Smooth muscle cell (in vitro differentiated cells): ENCODE data around the gene RBL2. TPM values are rescaled to one million over a fixed set of nuclear protein-coding genes. Genes with fewer than 3 reads are reported as not detected.

Source experiments
- DNase-seq: peaks from one replicate; lab custom pipeline; 2025; ENCODE audit not compliant: unreplicated experiment; lab: John Stamatoyannopoulos, UW
- H2AFZ ChIP-seq: fragments of 200-600 bp; sonication (generic); 2 replicates; pipeline ENCODE4 v1.6.0; 2016; ENCODE audit warnings: antibody characterized with exemption, low read depth, mild to moderate bottlenecking
- H3F3A ChIP-seq: fragments of 200-600 bp; sonication (generic); 2 replicates; pipeline ENCODE4 v1.6.0; 2017; ENCODE audit warnings: antibody characterized with exemption, low read depth
- H3K27ac ChIP-seq: fragments of 200-600 bp; sonication (generic); 2 replicates; pipeline ENCODE4 v1.5.1; 2016; ENCODE audit warnings: low read depth, mild to moderate bottlenecking
- H3K27me3 ChIP-seq: fragments of 200-600 bp; sonication (generic); 2 replicates; pipeline ENCODE4 v1.6.1; 2016; ENCODE audit warnings: low read depth, mild to moderate bottlenecking
- H3K36me3 ChIP-seq: fragments of 200-600 bp; sonication (generic); 2 replicates; pipeline ENCODE4 v1.5.1; 2016; ENCODE audit warnings: low read depth
- H3K4me1 ChIP-seq: fragments of 200-600 bp; sonication (generic); 2 replicates; pipeline ENCODE4 v1.5.1; 2016; ENCODE audit warnings: low read depth
- H3K4me2 ChIP-seq: fragments of 200-600 bp; sonication (generic); 2 replicates; pipeline ENCODE4 v1.6.0; 2016; ENCODE audit warnings: mild to moderate bottlenecking
- H3K4me3 ChIP-seq: fragments of 200-600 bp; sonication (generic); 2 replicates; pipeline ENCODE4 v1.5.1; 2016; ENCODE audit warnings: mild to moderate bottlenecking
- H3K79me2 ChIP-seq: fragments of 200-600 bp; sonication (generic); 2 replicates; pipeline ENCODE4 v1.6.0; 2016; ENCODE audit warnings: low read depth, mild to moderate bottlenecking
- H3K9ac ChIP-seq: fragments of 200-600 bp; sonication (generic); 2 replicates; pipeline ENCODE4 v1.6.0; 2016; ENCODE audit warnings: low read depth
- H3K9me3 ChIP-seq: fragments of 200-600 bp; sonication (generic); replicated peaks from 2 replicates; pipeline ENCODE4 v1.5.1; 2016; ENCODE audit warnings: low read depth
- H4K20me1 ChIP-seq: fragments of 200-600 bp; sonication (generic); 2 replicates; pipeline ENCODE4 v1.6.0; 2016; ENCODE audit warnings: low read depth
- WGBS: methylation state at CpG from one replicate; pipeline ENCODE4 v1.1.7; 2016; ENCODE audit warnings: low lambda C conversion rate; 5-methylcytosine and 5-hydroxymethylcytosine counted together
- polyA plus RNA-seq: library from polyadenylated mRNA; unstranded; fragments of >200 nt; fragmentation: Nextera tagmentation; extraction: Ambion mirVana; gene quantifications from 2 replicates; pipeline ENCODE4 v1.2.1, GENCODE V29; 2016
- total RNA-seq: library from RNA; depleted of rRNA; stranded (reverse); fragments of >200 nt; gene quantifications from 2 replicates; pipeline ENCODE4 v1.2.3, GENCODE V29; 2014
- TF ChIP-seq, protein P1 (sequence below): fragments of 200-600 bp; sonication (generic); IDR thresholded peaks from 2 replicates; pipeline ENCODE4 v1.5.1; 2017; ENCODE audit warnings: borderline replicate concordance, mild to moderate bottlenecking, antibody characterized with exemption; ENCODE audit not compliant: insufficient read depth, poor library complexity, severe bottlenecking

RBL2 gene
- total and polyA plus RNA-seq, 2 experiments from 2014 or later, result 21.0 to 42.7 TPM

DNA sequence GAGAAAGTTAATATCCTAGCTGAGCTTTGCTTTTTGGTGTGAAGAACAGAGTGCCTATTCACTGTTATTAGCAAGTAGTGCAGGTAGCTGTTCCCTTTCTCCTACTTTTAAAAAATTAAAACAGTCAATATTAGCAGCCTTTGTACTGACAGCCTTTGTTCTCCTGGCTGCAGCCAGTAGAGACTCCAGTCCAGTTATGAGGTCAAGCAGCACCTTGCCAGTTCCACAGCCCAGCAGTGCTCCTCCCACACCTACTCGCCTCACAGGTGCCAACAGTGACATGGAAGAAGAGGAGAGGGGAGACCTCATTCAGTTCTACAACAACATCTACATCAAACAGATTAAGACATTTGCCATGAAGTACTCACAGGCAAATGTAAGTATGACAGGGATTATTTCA, 46.1 kb downstream of the RBL2 start:
- TF ChIP-seq, protein P1, sequence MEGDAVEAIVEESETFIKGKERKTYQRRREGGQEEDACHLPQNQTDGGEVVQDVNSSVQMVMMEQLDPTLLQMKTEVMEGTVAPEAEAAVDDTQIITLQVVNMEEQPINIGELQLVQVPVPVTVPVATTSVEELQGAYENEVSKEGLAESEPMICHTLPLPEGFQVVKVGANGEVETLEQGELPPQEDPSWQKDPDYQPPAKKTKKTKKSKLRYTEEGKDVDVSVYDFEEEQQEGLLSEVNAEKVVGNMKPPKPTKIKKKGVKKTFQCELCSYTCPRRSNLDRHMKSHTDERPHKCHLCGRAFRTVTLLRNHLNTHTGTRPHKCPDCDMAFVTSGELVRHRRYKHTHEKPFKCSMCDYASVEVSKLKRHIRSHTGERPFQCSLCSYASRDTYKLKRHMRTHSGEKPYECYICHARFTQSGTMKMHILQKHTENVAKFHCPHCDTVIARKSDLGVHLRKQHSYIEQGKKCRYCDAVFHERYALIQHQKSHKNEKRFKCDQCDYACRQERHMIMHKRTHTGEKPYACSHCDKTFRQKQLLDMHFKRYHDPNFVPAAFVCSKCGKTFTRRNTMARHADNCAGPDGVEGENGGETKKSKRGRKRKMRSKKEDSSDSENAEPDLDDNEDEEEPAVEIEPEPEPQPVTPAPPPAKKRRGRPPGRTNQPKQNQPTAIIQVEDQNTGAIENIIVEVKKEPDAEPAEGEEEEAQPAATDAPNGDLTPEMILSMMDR, result no peak
- H3K9me3 ChIP-seq, result no peaks in the 10 kb centered on the region
- no peak for DNase-seq
- H3F3A ChIP-seq, result no peaks in the 10 kb centered on the region
- no peak overlapping the region for H3K27ac ChIP-seq
- H4K20me1 ChIP-seq, result no peaks in the 10 kb centered on the region
- H3K4me1 ChIP-seq, result no peaks in the 10 kb centered on the region
- H3K4me2 ChIP-seq, result no peak overlapping the region
- no peak overlapping the region for H2AFZ ChIP-seq
- H3K79me2 ChIP-seq, result no peaks in the 10 kb centered on the region
- H3K4me3 ChIP-seq, result no peak overlapping the region
- WGBS, result 100% methylated on average over 1 of the region's 1 CpG
- H3K9ac ChIP-seq, result no peak overlapping the region
- no peaks in the 10 kb centered on the region for H3K27me3 ChIP-seq
- H3K36me3 ChIP-seq, result peaks cover 24% of the 10 kb centered on the region

DNA sequence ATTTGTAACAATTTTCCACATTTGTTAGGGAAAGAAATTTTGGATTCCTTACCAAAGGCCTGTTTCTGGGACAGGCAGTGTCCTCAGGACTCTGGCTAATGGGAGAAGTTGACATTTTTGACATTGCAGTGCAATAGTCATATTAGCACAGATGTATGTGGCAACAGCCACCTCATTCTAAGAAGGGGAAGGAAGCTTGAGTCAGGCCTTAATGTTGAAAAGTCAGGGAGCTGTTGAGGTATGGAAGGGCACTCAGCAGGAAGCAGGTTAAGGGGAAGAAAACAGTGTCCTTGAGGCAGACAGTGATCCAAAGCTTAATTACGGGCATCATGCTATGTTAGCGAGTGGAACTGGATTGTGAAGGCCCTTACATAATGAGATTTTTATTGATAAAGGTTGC, 47.9 kb downstream of the RBL2 start:
- H4K20me1 ChIP-seq, result no peaks in the 10 kb centered on the region
- H3K9ac ChIP-seq, result no peak overlapping the region
- no peaks in the 10 kb centered on the region for H3K9me3 ChIP-seq
- H3K36me3 ChIP-seq, result peaks cover 24% of the 10 kb centered on the region
- no peaks in the 10 kb centered on the region for H3K4me1 ChIP-seq
- H3K27me3 ChIP-seq, result no peaks in the 10 kb centered on the region
- H2AFZ ChIP-seq, result no peak overlapping the region
- H3F3A ChIP-seq, result no peaks in the 10 kb centered on the region
- no peaks in the 10 kb centered on the region for H3K79me2 ChIP-seq
- H3K4me2 ChIP-seq, result no peak overlapping the region
- WGBS, result 100% methylated on average over 2 of the region's 2 CpGs
- TF ChIP-seq, protein P1, result no peak
- DNase-seq, result no peak
- H3K4me3 ChIP-seq, result no peak overlapping the region
- no peak overlapping the region for H3K27ac ChIP-seq

DNA sequence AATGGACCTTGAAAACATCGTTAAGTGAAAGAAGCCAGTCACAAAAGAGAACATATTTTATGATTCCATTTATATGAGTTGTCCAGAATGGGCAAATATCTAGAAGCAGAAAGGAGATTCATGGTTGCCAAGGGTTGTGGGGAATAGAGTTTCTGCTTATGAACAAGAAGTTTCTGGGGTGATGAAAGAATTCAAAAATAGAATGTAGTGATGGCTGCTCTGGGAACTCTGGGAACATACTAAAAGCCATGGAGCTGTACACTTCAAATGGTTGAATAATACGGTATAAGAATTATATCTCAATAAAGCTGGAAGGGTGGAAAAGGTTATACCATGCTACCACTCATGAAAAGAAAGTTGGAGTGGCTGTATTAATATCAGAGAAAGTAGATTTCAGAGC, 50.3 kb downstream of the RBL2 start:
- 98% methylated on average over 2 of the region's 2 CpGs for WGBS

DNA sequence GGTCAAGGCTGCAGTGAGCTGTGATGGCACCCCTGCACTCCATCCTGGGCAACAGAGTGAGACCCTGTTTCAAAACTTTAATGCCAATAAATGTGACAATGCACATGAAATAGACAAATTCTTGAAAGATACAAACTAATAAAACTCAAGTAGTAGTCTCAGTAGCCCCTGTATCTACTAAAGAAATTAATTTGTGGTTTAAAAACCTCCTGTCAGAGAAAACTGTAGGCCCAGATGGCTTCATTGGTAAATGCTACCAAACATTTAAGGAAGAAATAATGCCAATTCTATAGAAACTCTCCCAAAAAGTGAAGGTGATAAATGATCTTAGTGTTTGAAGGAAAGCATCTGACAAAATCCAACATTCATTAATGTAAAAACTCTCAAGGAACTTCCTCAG, 52.0 kb downstream of the RBL2 start:
- Histone ChIP-seq H3F3A (no peaks in the 10 kb centered on the region), H3K9ac (no peak overlapping the region), H3K36me3 (peaks cover 9% of the 10 kb centered on the region), H3K79me2 (no peaks in the 10 kb centered on the region), H3K27me3 (no peaks in the 10 kb centered on the region), H3K4me3 (no peak overlapping the region), H2AFZ (no peak overlapping the region), H3K4me2 (no peak overlapping the region), H3K27ac (no peak overlapping the region), H3K9me3 (no peaks in the 10 kb centered on the region), H3K4me1 (no peaks in the 10 kb centered on the region), H4K20me1 (no peaks in the 10 kb centered on the region)
- DNase-seq, result no peak
- TF ChIP-seq, protein P1, result no peak

More for the DNA sequence above, 50.3 kb downstream of the RBL2 start:
- no peak overlapping the region for H2AFZ ChIP-seq
- no peaks in the 10 kb centered on the region for H3K79me2 ChIP-seq
- no peaks in the 10 kb centered on the region for H3F3A ChIP-seq
- TF ChIP-seq, protein P1, result no peak
- H3K36me3 ChIP-seq, result peaks cover 18% of the 10 kb centered on the region
- no peak for DNase-seq
- H3K9ac ChIP-seq, result no peak overlapping the region
- no peak overlapping the region for H3K4me2 ChIP-seq
- no peak overlapping the region for H3K4me3 ChIP-seq
- H3K27ac ChIP-seq, result no peak overlapping the region
- H3K9me3 ChIP-seq, result no peaks in the 10 kb centered on the region
- no peaks in the 10 kb centered on the region for H4K20me1 ChIP-seq
- H3K4me1 ChIP-seq, result no peaks in the 10 kb centered on the region
- no peaks in the 10 kb centered on the region for H3K27me3 ChIP-seq
